Activated naive CD8-positive, alpha-beta T cell treated with anti-CD3 and anti-CD28 coated beads, Interleukin-2, amount 10 ng/mL, durations not matched to agents 7 days and 5 days (primary cell): ENCODE results near the gene FAM98C. TPM values are rescaled to one million over a fixed set of nuclear protein-coding genes. Genes with fewer than 3 reads are reported as not detected.

Experiments
- total RNA-seq, 2 experiments: library from RNA; stranded (reverse); gene quantifications; one replicate each; pipeline ENCODE4 v1.2.3, GENCODE V29; 2021

The FAM98C gene
- total RNA-seq, 2 experiments from 2014 or later: 32.5 to 37.7 TPM

Other genes with a start within 250 kb of the FAM98C start
- gene DPF1, start 178.9 kb upstream of the FAM98C start, total RNA-seq: under 1 TPM; 0.14 to 0.31 TPM
- not detected for gene PPP1R14A, start 146.7 kb upstream of the FAM98C start, total RNA-seq
- gene SPINT2, start 138.5 kb upstream of the FAM98C start, total RNA-seq: 10 to 100 TPM; 50.3 to 60.9 TPM
- not detected for gene C19orf33, start 98.8 kb upstream of the FAM98C start, total RNA-seq
- 10 to 100 TPM; 59.9 to 65.5 TPM for gene YIF1B, start 87.1 kb upstream of the FAM98C start, total RNA-seq
- gene KCNK6, start 83.2 kb upstream of the FAM98C start, total RNA-seq: 10 to 100 TPM; 12.9 to 13.3 TPM
- 10 to 100 TPM; 11.9 to 12.4 TPM for gene CATSPERG, start 67.3 kb upstream of the FAM98C start, total RNA-seq
- gene PSMD8, start 28.5 kb upstream of the FAM98C start, total RNA-seq: 100 to 1,000 TPM; 127 to 131 TPM
- not detected for gene GGN, start 15.1 kb upstream of the FAM98C start, total RNA-seq
- gene SPRED3, start 14.4 kb upstream of the FAM98C start, total RNA-seq: 1 to 10 TPM; 1.8 to 2.6 TPM
- under 1 TPM; 0.31 to 0.80 TPM for gene RASGRP4, start 23.1 kb downstream of the FAM98C start, total RNA-seq
- 1 to 10 TPM; 2.9 to 3.5 TPM for gene RYR1, start 30.6 kb downstream of the FAM98C start, total RNA-seq
- gene MAP4K1, start 214.9 kb downstream of the FAM98C start, total RNA-seq: 100 to 1,000 TPM; 299 to 313 TPM
- gene EIF3K, start 216.1 kb downstream of the FAM98C start, total RNA-seq: 100 to 1,000 TPM; 307 to 308 TPM
- 100 to 1,000 TPM; 236 to 252 TPM for gene ACTN4, start 244.6 kb downstream of the FAM98C start, total RNA-seq